ENCODE measurements around the gene COPS7A. TPM values are rescaled to one million over a fixed set of nuclear protein-coding genes. Genes with fewer than 3 reads are reported as not detected.

COPS7A gene
- total and polyA plus RNA-seq, 9 of the 15 experiments (the other 6 are each of a cell fraction or from before 2014, with no cell fraction given): 12.7 to 36.0 (median 24.3) TPM

- TF ChIP-seq MGA (IDR thresholded peaks at IDR 0.05): peak; percentile 79
- TF ChIP-seq NFYB (IDR thresholded peaks at IDR 0.05; ENCODE audit: extremely low read depth, insufficient read length): no peak
- peak; percentile 62 for TF ChIP-seq CHD2 (IDR thresholded peaks at IDR 0.05; ENCODE audit: low read depth, low read length)
- TF ChIP-seq RBBP5 (IDR thresholded peaks at IDR 0.05; ENCODE audit: borderline replicate concordance, insufficient read depth, low read length, poor library complexity, severe bottlenecking): no peak
- TF ChIP-seq ZMIZ1 (IDR thresholded peaks at IDR 0.05; ENCODE audit: low read depth in 2 of 2, low read length in 2 of 2): no peak
- peak; percentile 35 for TF ChIP-seq FIP1L1 (IDR thresholded peaks at IDR 0.05; ENCODE audit: low read depth, low read length, poor library complexity, severe bottlenecking)
- TF ChIP-seq ZNF717 (CRISPR knock-in tag; IDR thresholded peaks at IDR 0.05): no peak
- TF ChIP-seq TCF15 (CRISPR knock-in tag; IDR thresholded peaks at IDR 0.05): no peak
- TF ChIP-seq DPF2 (IDR thresholded peaks at IDR 0.05): peak; percentile 69; the same call in 1 of the 2 replicates
- TF ChIP-seq ZKSCAN1 (IDR thresholded peaks at IDR 0.05; ENCODE audit: low read depth, low read length): no peak
- no peak for TF ChIP-seq SMARCB1 (IDR thresholded peaks at IDR 0.05; ENCODE audit: insufficient read length, low read depth)
Measured at GRCh38 chr12:6778574-6779550, 55.0 kb downstream of the COPS7A start (continued).

Data from K562 (cell line).